GM12873 (cell line): ENCODE measurements around the gene TANK.

Experiments
- CTCF ChIP-seq: IDR thresholded peaks from 2 replicates; pipeline ENCODE4 v1.5.1; 2012; ENCODE audit warnings: low read depth, mild to moderate bottlenecking, moderate library complexity, low read length, control low read depth; ENCODE audit not compliant: insufficient read depth; ENCODE audit errors: missing control alignments

Gene TANK

GRCh38 chr2:161123531-161124030, 36.6 kb upstream of the TANK start:
- no peak for TF ChIP-seq CTCF

- TF ChIP-seq CTCF, result no peak
These were observed 36.0 kb upstream of the TANK start for GRCh38 chr2:161124201-161124600.

- no peak for TF ChIP-seq CTCF
These were observed 31.3 kb upstream of the TANK start for GRCh38 chr2:161128885-161129284.

GRCh38 chr2:161130354-161130753, 29.9 kb upstream of the TANK start:
- no peak for TF ChIP-seq CTCF

GRCh38 chr2:161131074-161131680, 29.1 kb upstream of the TANK start:
- TF ChIP-seq CTCF, result no peak

- no peak for TF ChIP-seq CTCF
These were observed 28.4 kb upstream of the TANK start for GRCh38 chr2:161131804-161132203.

- no peak for TF ChIP-seq CTCF
These were observed 26.9 kb upstream of the TANK start for GRCh38 chr2:161133366-161133765.
